Naive thymus-derived CD4-positive, alpha-beta T cell (primary cell): ENCODE data around the gene CLN3. TPM values are rescaled to one million over a fixed set of nuclear protein-coding genes. Genes with fewer than 3 reads are reported as not detected.
A peak's percentile ranks its signal among the peaks of the same experiment; 100 is the strongest.

Source experiments
- ATAC-seq: fragments of 150-1000 bp; cut with Tn5 transposase; 2 replicates; pipeline ENCODE4 v1.10.0; 2021; ENCODE audit warnings: mild to moderate bottlenecking, moderate library complexity
- CTCF ChIA-PET: fragments of 350-600 bp; sonication (Branson Sonifier 250); formaldehyde crosslinking; loops from one replicate; lab custom pipeline; 2021; ENCODE audit warnings: antibody characterized with exemption; lab: Charles Lee
- POLR2A ChIA-PET: fragments of 350-600 bp; sonication (Branson Sonifier 250); formaldehyde crosslinking; loops from one replicate; lab custom pipeline; 2021; ENCODE audit warnings: antibody characterized with exemption, inconsistent platforms; lab: Charles Lee
- DNase-seq, 9 donors: peaks; one replicate each; pipeline versions ENCODE4 v3.0.0 to v3.0.0-alpha.2; 2020 to 2022; ENCODE audit warnings: mixed read lengths in 1 of 9
- H3K27ac ChIP-seq: one replicate; pipeline ENCODE4 v1.7.0; 2013; ENCODE audit warnings: mild to moderate bottlenecking, low read depth, low read length, moderate library complexity
- H3K27me3 ChIP-seq, 2 donors: one replicate each; pipeline ENCODE4 v1.7.0; 2013; ENCODE audit warnings: low read length in 2 of 2, mild to moderate bottlenecking in 2 of 2, moderate library complexity in 2 of 2; ENCODE audit not compliant: control insufficient read depth in 2 of 2, insufficient read depth in 2 of 2
- H3K36me3 ChIP-seq, 3 experiments: 1 replicate in 2 of 3; 2 replicates in 1 of 3; pipeline ENCODE4 v1.7.0; 2013; ENCODE audit warnings: low read length in 3 of 3, mild to moderate bottlenecking in 3 of 3, moderate library complexity in 1 of 3; ENCODE audit not compliant: insufficient read depth in 3 of 3, control insufficient read depth in 2 of 3
- H3K4me1 ChIP-seq, 2 donors: one replicate each; pipeline ENCODE4 v1.7.0; 2013; ENCODE audit warnings: low read length in 2 of 2, mild to moderate bottlenecking in 2 of 2, moderate library complexity in 1 of 2; ENCODE audit not compliant: control insufficient read depth in 2 of 2, insufficient read depth in 2 of 2
- H3K4me3 ChIP-seq: 2 replicates; pipeline ENCODE4 v1.7.0; 2013; ENCODE audit warnings: mild to moderate bottlenecking, low read length
- H3K9me3 ChIP-seq, 3 experiments: 1 replicate in 2 of 3; 2 replicates in 1 of 3; pipeline ENCODE4 v1.7.0; 2013; ENCODE audit warnings: low read length in 3 of 3; ENCODE audit not compliant: control insufficient read depth in 2 of 3
- H3K27ac Mint-ChIP-seq, 9 donors: one replicate each; pipeline ENCODE4 v1.8.0; 2020 to 2022; ENCODE audit warnings: mixed read lengths in 9 of 9, mild to moderate bottlenecking in 8 of 9, moderate library complexity in 5 of 9, inconsistent platforms in 2 of 9
- H3K27me3 Mint-ChIP-seq, 5 donors: one replicate each; pipeline ENCODE4 v1.8.0; 2021 to 2022; ENCODE audit warnings: mixed read lengths in 5 of 5, mild to moderate bottlenecking in 1 of 5
- H3K36me3 Mint-ChIP-seq, 5 donors: one replicate each; pipeline ENCODE4 v1.8.0; 2020 to 2022; ENCODE audit warnings: mixed read lengths in 5 of 5, mild to moderate bottlenecking in 3 of 5, inconsistent platforms in 1 of 5
- H3K4me1 Mint-ChIP-seq, 7 donors: one replicate each; pipeline ENCODE4 v1.8.0; 2020 to 2022; ENCODE audit warnings: mixed read lengths in 7 of 7, mild to moderate bottlenecking in 3 of 7, inconsistent platforms in 1 of 7
- H3K4me3 Mint-ChIP-seq, 10 donors: one replicate each; pipeline ENCODE4 v1.8.0; 2020 to 2022; ENCODE audit warnings: mild to moderate bottlenecking in 10 of 10, mixed read lengths in 10 of 10, moderate library complexity in 6 of 10, inconsistent platforms in 2 of 10
- H3K9me3 Mint-ChIP-seq, 11 donors: one replicate each; pipeline ENCODE4 v1.8.0; 2020 to 2022; ENCODE audit warnings: mixed read lengths in 11 of 11, mild to moderate bottlenecking in 4 of 11, inconsistent platforms in 1 of 11, moderate library complexity in 1 of 11
- intact Hi-C, 2 donors: fragments of 100-400 bp; cut with micrococcal nuclease; formaldehyde crosslinking; loops; one replicate each; pipeline ENCODE4 v1.15.1; 2023
- polyA plus RNA-seq, 2 donors: library from polyadenylated mRNA; unstranded; fragments of 300-500 nt; fragmentation: Illumina TruSeq; gene quantifications; one replicate each; pipeline ENCODE4 v1.2.3, GENCODE V29; 2021
- total RNA-seq, 6 experiments: library from RNA in 5 of 6; stranded (reverse) in 5 of 6; gene quantifications; 1 replicate in 5 of 6; 2 replicates in 1 of 6; pipeline ENCODE4 v1.2.3 and lab custom pipeline; 2021 to 2026

Gene CLN3
- total and polyA plus RNA-seq, 7 experiments from 2014 or later, result 16.0 to 76.3 (median 59.9) TPM

GRCh38 chr16:28534542-28535373 lies 42.9 kb upstream of the CLN3 start:
- H3K9me3 Mint-ChIP-seq, result peaks cover 0 to 4% (median 0%) of the 10 kb centered on the region in 11 donors

GRCh38 chr16:28532940-28533647 lies 41.2 kb upstream of the CLN3 start:
- H3K4me1 Mint-ChIP-seq, result peaks cover 18 to 58% (median 48%) of the 10 kb centered on the region in 7 donors
- intact Hi-C loops, result no loop called here
- no peaks in the 10 kb centered on the region for H3K36me3 ChIP-seq
- peaks cover 0 to 4% (median 0%) of the 10 kb centered on the region in 11 donors for H3K9me3 Mint-ChIP-seq
- H3K36me3 Mint-ChIP-seq, result peaks cover 0 to 8% (median 4%) of the 10 kb centered on the region in 5 donors
- DNase-seq, result no peak
- peaks cover 19% of the 10 kb centered on the region in 2 donors for H3K4me1 ChIP-seq
- ATAC-seq, result no peak
- H3K27me3 Mint-ChIP-seq, result no peaks in the 10 kb centered on the region
- no peak overlapping the region for H3K4me3 ChIP-seq
- ChIA-PET POLR2A (interaction anchor here (0.7 to 3.4 kb wide), 5 partner anchors 8 to 40 kb away, joined by 3 to 72 read pairs (median 8); partner anchors contain the start of genes APOBR and CLN3), CTCF (interaction anchor here (0.7 to 2.0 kb wide), 2 partner anchors 11 to 18 kb away, joined by 3 to 4 read pairs; no protein-coding TSS in a partner anchor)
- H3K27me3 ChIP-seq, result no peaks in the 10 kb centered on the region
- no peak overlapping the region for H3K27ac ChIP-seq
- H3K27ac Mint-ChIP-seq, result peak overlapping the region in 8 of 9 donors; percentile 41 to 99 (median 84)
- peak overlapping the region in 5 of 10 donors; percentile 29 to 68 (median 37) for H3K4me3 Mint-ChIP-seq
- no peaks in the 10 kb centered on the region for H3K9me3 ChIP-seq

More at GRCh38 chr16:28534542-28535373, 42.9 kb upstream of the CLN3 start:
- Mint-ChIP-seq H3K27me3 (no peaks in the 10 kb centered on the region), H3K4me3 (peak overlapping the region; percentile 18 to 84 (median 68)), H3K4me1 (peaks cover 18 to 71% (median 48%) of the 10 kb centered on the region in 7 donors), H3K27ac (peak overlapping the region; percentile 59 to 99 (median 93)), H3K36me3 (peaks cover 0 to 8% (median 4%) of the 10 kb centered on the region in 5 donors)
- Histone ChIP-seq H3K4me1 (peaks cover 19% of the 10 kb centered on the region in 2 donors), H3K4me3 (peak overlapping the region; percentile 8), H3K9me3 (no peaks in the 10 kb centered on the region), H3K36me3 (no peaks in the 10 kb centered on the region), H3K27me3 (no peaks in the 10 kb centered on the region), H3K27ac (peak overlapping the region; percentile 39)
- ChIA-PET POLR2A (interaction anchor here (1.1 to 3.4 kb wide), 6 partner anchors 9 to 42 kb away, joined by 6 to 72 read pairs (median 10); partner anchors contain the start of genes APOBR, CLN3 and SGF29), CTCF (interaction anchor here (0.5 to 2.0 kb wide), 6 partner anchors 14 to 384 kb away, joined by 3 to 5 read pairs (median 4); partner anchors contain the start of gene CLN3)
- intact Hi-C loops, result loop anchor here in 1 of 2 donors (1.0 kb wide), 2 partner anchors 10 to 40 kb away; partner anchors contain the start of gene APOBR
- DNase-seq (peak in 6 of 9 donors; percentile 33 to 70 (median 46)), ATAC-seq (peak; percentile 80)

GRCh38 chr16:28531777-28532744 lies 40.2 kb upstream of the CLN3 start:
- Histone ChIP-seq H3K36me3 (no peaks in the 10 kb centered on the region), H3K4me1 (peaks cover 19% of the 10 kb centered on the region in 2 donors), H3K27ac (no peak overlapping the region), H3K4me3 (no peak overlapping the region), H3K27me3 (no peaks in the 10 kb centered on the region), H3K9me3 (no peaks in the 10 kb centered on the region)
- Mint-ChIP-seq H3K27ac (peak overlapping the region in 7 of 9 donors; percentile 63 to 93 (median 66)), H3K27me3 (no peaks in the 10 kb centered on the region), H3K36me3 (peaks cover 0 to 8% (median 4%) of the 10 kb centered on the region in 5 donors), H3K9me3 (peaks cover 0 to 4% (median 0%) of the 10 kb centered on the region in 11 donors), H3K4me1 (peaks cover 18 to 48% (median 38%) of the 10 kb centered on the region in 7 donors), H3K4me3 (peak overlapping the region in 1 of 10 donors; percentile 23)
- POLR2A ChIA-PET, result interaction anchor here (0.7 to 3.4 kb wide), 3 partner anchors 11 to 39 kb away, joined by 3 to 72 read pairs (median 3); partner anchors contain the start of genes APOBR and CLN3
- no peak for DNase-seq
- intact Hi-C loops, result no loop called here
- CTCF ChIA-PET, result no interaction called here
- no peak for ATAC-seq

GRCh38 chr16:28529124-28529523 lies 37.2 kb upstream of the CLN3 start:
- no peaks in the 10 kb centered on the region for H3K27me3 Mint-ChIP-seq
- Histone ChIP-seq H3K27me3 (no peaks in the 10 kb centered on the region), H3K27ac (no peak overlapping the region), H3K36me3 (no peaks in the 10 kb centered on the region), H3K4me3 (no peak overlapping the region), H3K9me3 (no peaks in the 10 kb centered on the region), H3K4me1 (peaks cover 3 to 10% of the 10 kb centered on the region in 2 donors)
- H3K9me3 Mint-ChIP-seq, result peaks cover 0 to under 1% (median 0%) of the 10 kb centered on the region in 11 donors
- ChIA-PET POLR2A (interaction anchor here (1.0 to 1.1 kb wide), 2 partner anchors 35 kb away, joined by 3 to 5 read pairs; partner anchors contain the start of gene APOBR), CTCF (interaction anchor here (0.7 to 1.3 kb wide), 2 partner anchors 12 to 15 kb away, joined by 3 read pairs; no protein-coding TSS in a partner anchor)
- intact Hi-C loops, result no loop called here
- no peak for DNase-seq
- H3K27ac Mint-ChIP-seq, result no peak overlapping the region
- H3K36me3 Mint-ChIP-seq, result peaks cover 0 to 2% (median 0%) of the 10 kb centered on the region in 5 donors
- ATAC-seq, result no peak
- H3K4me3 Mint-ChIP-seq, result no peak overlapping the region
- peaks cover under 1 to 30% (median 24%) of the 10 kb centered on the region in 7 donors for H3K4me1 Mint-ChIP-seq

GRCh38 chr16:28528463-28528867 lies 36.6 kb upstream of the CLN3 start:
- no peak overlapping the region for H3K4me3 ChIP-seq
- Mint-ChIP-seq H3K4me3 (no peak overlapping the region), H3K27me3 (no peaks in the 10 kb centered on the region), H3K9me3 (no peaks in the 10 kb centered on the region), H3K27ac (no peak overlapping the region), H3K36me3 (peaks cover 0 to under 1% (median 0%) of the 10 kb centered on the region in 5 donors), H3K4me1 (peaks cover 0 to 27% (median 19%) of the 10 kb centered on the region in 7 donors)
- DNase-seq, result no peak
- peaks cover 0 to 6% of the 10 kb centered on the region in 2 donors for H3K4me1 ChIP-seq
- no peaks in the 10 kb centered on the region for H3K27me3 ChIP-seq
- no peaks in the 10 kb centered on the region for H3K36me3 ChIP-seq
- H3K27ac ChIP-seq, result no peak overlapping the region
- CTCF ChIA-PET, result interaction anchor here (1.3 kb wide), 1 partner anchor 11 kb away, joined by 3 read pairs; no protein-coding TSS in a partner anchor
- POLR2A ChIA-PET, result interaction anchor here (1.0 kb wide), 1 partner anchor 35 kb away, joined by 3 read pairs; no protein-coding TSS in a partner anchor
- H3K9me3 ChIP-seq, result no peaks in the 10 kb centered on the region
- ATAC-seq, result no peak
- intact Hi-C loops, result no loop called here
